ENCODE measurements around the gene RIPK4.

RIPK4 gene

GRCh38 chr21:41768437-41769042, 1.7 kb upstream of the RIPK4 start:
- DNase-seq = peak; percentile 53

GRCh38 chr21:41767606-41768436, 969 bp upstream of the RIPK4 start:
- DNase-seq = peak; percentile 28

- peak; percentile 29 for DNase-seq
These were observed 624 bp downstream of the RIPK4 start for GRCh38 chr21:41765973-41766882.

GRCh38 chr21:41765420-41765821, 1.4 kb downstream of the RIPK4 start:
- DNase-seq = no peak

- DNase-seq = no peak
These were observed 2.1 kb downstream of the RIPK4 start for GRCh38 chr21:41764558-41765419.

- no peak for DNase-seq
These were observed 2.9 kb downstream of the RIPK4 start for GRCh38 chr21:41763996-41764395.

GRCh38 chr21:41763398-41763931, 3.4 kb downstream of the RIPK4 start:
- DNase-seq = no peak

- no peak for DNase-seq
These were observed 4.1 kb downstream of the RIPK4 start for GRCh38 chr21:41762753-41763152.

GRCh38 chr21:41761934-41762635, 4.8 kb downstream of the RIPK4 start:
- DNase-seq = peak; percentile 2

GRCh38 chr21:41761211-41761933, 5.5 kb downstream of the RIPK4 start:
- peak; percentile 45 for DNase-seq

- DNase-seq = no peak
These were observed 6.4 kb downstream of the RIPK4 start for GRCh38 chr21:41760411-41760810.

- no peak for DNase-seq
These were observed 6.9 kb downstream of the RIPK4 start for GRCh38 chr21:41759926-41760325.

GRCh38 chr21:41759214-41759840, 7.5 kb downstream of the RIPK4 start:
- no peak for DNase-seq

GRCh38 chr21:41758550-41758949, 8.3 kb downstream of the RIPK4 start:
- no peak for DNase-seq

GRCh38 chr21:41755934-41756773, 10.7 kb downstream of the RIPK4 start:
- no peak for DNase-seq

GRCh38 chr21:41755258-41755933, 11.5 kb downstream of the RIPK4 start:
- DNase-seq = no peak

- no peak for DNase-seq
These were observed 12.4 kb downstream of the RIPK4 start for GRCh38 chr21:41754479-41754891.

- DNase-seq = no peak
These were observed 13.6 kb downstream of the RIPK4 start for GRCh38 chr21:41753006-41753898.

Data from NCI-H1105 treated with DMSO at 0.1 percent for 48 hours (cell line).